GM19238 (cell line): Measurements from ENCODE around the gene ARHGEF28.

ENCODE experiments used
- DNase-seq: peaks from one replicate; pipeline ENCODE4 v3.0.0; 2011; ENCODE audit warnings: low spot score; ENCODE audit not compliant: insufficient read length

The ARHGEF28 gene

DNA sequence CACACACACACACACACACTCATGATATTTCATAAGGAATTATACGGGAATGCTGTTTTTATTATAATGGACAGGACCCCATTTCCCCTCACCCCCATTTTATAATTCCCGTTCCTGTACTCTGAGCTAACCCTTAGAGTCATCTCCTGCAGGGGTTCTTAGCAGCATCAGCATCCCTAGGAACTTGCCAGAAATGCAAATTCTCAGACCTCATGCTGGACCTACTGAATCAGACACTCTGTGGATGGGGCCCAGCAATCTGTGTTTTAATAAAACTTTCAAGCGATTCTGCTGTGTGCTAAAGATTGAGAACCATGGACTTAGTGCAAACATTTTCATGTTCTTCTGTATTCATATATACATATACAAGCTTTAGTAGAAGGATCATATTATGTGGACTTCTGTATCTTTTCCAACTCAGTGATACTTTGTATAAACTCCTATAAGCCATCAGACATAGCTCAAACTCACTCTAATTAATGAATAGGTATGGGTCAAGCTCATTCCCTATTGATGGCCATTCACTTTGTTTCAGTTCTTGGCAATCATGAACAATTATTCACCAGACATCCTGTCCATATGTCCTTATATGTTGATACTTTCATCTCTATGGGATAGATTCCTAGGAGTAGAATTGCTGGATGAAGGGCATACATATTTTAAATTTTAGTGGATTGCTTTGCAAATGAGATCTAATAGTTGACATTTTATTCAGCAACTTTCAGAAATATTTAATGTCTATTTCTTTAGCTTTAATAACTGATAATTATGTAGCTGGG is 65.5 kb downstream of the ARHGEF28 start:
- no peak for DNase-seq

DNA sequence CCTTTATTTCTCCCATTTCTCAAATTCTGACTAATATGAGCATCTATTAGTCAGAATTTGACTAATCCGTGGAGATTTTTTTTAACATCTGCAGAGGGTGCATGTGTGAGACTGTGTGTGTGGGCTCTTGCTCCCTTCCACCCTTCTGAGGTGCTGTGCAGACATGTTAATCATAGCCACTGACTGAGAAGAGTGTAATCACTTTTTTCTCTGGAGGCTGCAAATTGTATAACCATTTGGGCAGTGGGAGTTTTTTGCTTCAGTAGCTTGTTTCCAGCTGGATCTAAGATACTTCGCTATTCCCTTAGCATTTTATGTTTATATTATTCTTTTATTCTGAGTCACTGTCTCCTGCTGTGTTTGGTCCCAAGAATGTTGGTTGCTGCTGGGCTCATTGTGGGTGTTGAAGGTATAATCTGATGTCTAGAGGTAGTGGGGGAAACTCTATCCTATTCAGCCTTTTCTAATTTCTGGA is 66.2 kb downstream of the ARHGEF28 start:
- DNase-seq: no peak

GRCh38 chr5:73692981-73693380 is 67.0 kb downstream of the ARHGEF28 start:
- no peak for DNase-seq

DNA sequence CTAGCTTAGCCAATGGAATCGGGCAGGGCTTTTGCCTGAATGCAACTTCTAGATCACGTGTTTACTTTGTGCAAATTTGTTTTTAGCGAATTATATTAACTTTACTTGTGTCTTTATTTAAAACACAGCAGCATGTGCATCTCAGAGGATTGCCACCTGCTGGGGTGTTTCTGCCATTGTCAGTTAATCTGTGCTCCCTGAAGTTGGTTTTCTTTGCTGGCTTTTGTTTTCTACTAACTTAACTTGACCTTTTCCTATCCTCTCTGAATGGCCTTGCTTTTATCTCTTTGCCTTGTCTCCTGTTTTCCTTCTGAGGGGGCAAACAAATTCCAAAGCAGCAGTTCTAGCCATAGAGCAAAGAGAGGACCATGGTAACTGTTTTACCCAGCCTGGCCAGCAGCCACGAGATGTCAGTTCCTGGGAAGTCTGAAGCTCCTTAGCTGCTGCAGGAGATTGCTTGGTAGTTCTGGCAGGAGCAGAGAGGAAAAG is 67.6 kb downstream of the ARHGEF28 start:
- DNase-seq: no peak

- DNase-seq: peak; percentile 15
These were observed 68.1 kb downstream of the ARHGEF28 start for GRCh38 chr5:73694089-73694488.

- DNase-seq: no peak
These were observed 72.0 kb downstream of the ARHGEF28 start for GRCh38 chr5:73698011-73698410.

- DNase-seq: no peak
These were observed 75.6 kb downstream of the ARHGEF28 start for GRCh38 chr5:73701566-73701965.

- no peak for DNase-seq
These were observed 76.5 kb downstream of the ARHGEF28 start for GRCh38 chr5:73702534-73702933.

DNA sequence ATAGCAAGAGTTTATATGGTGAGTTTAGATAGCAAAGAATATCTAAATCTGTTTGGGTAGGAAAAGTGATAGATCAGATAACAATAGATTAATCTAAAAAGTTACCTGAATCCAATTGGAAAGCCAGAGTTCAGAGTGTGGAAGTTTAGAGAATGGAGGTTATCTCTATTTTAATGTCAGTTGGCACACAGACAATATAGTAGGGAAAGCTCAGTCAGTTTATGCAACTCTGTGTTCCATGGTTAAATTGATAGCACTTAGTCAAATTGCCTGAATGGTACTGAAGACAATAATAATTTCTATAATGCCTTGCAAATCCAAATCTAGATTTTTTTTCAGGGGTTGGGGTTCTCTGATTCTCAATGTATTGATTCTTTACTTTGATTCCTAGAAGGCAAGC is 77.0 kb downstream of the ARHGEF28 start:
- DNase-seq: no peak

DNA sequence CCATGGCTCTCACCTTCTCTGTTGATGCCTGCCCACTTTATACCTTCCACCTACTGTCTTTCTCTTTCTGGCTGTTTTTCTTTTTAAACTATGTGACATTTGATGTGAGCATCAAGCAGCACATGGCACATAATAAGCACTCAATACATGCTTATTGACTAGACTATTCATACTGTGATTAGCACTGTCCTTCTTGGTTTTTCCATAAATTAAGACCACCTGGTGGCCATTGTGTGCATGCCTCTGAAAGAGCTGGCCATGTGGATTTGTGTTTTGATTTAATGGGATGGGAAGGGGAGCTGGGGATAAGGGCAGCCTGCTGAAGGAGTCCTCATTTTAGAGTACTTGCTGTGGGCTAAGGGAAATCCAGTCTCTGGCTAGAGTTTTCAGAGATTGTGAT is 79.4 kb downstream of the ARHGEF28 start:
- no peak for DNase-seq

GRCh38 chr5:73706963-73707362 is 81.0 kb downstream of the ARHGEF28 start:
- no peak for DNase-seq

- no peak for DNase-seq
These were observed 83.6 kb downstream of the ARHGEF28 start for GRCh38 chr5:73709536-73710129.

DNA sequence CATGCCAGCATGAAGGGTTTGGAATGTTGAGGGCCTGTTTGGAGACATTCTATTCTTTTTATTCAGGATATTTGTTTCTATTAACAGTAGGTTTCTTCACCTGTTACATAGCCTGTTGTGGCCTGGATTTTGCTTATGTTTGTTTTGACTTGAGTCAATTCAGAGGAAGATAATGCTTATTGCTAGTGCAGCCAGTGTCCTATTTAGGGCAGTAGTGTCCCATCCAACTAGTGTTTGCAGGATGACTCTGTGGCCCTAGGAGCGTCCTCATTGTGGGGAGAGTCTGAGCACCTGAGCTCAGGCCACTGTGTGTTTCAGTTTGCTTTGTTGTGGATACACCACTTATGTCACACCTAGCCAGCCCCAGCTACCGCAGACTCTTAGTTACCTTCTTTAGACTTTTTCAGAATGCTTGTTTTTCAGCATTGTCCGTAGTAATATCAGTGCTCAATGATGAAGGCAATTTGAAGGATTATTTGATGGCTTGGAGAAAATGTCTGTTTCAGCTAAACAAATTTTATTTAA is 90.3 kb downstream of the ARHGEF28 start:
- DNase-seq: no peak

DNA sequence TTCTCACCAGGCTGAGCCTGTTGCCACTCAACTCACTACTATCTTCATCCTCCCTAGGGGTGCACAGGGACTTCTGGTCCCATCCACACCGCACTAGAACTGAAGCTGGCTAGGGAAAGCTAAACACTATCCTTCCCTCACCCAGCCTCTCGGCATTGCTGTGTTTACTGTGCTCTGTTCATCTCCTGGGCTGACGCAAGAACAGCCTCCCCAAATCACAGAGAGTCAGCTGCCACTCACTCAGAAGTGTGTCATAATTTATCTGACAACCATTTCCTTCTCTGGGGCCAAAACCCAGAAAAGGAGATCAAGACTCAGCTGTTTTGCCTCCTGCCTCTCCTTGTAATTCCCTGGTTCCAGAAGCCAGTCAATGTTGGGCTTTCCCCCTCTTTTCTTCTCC is 92.8 kb downstream of the ARHGEF28 start:
- DNase-seq: no peak

DNA sequence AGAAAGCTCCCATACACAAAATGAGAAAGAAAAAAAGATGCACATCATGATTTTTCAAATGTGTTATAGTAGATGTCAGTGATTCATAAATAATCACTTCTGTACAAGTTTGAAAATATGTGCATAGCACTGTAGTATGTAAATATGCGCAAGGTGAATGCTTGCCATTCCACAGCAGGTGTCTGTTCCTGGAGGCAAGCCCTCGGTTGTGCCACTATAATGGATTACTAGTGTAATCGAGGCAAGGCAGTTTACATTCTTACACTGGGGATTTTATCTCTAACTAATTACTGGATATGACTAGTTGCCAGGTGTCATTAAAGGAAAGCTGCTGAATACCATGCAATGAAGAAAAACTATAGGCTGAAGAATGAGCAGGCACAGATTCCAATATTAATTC is 93.6 kb downstream of the ARHGEF28 start:
- no peak for DNase-seq

GRCh38 chr5:73722231-73722630 is 96.2 kb downstream of the ARHGEF28 start:
- DNase-seq: no peak

- DNase-seq: no peak
These were observed 100.1 kb downstream of the ARHGEF28 start for GRCh38 chr5:73726071-73726470.

GRCh38 chr5:73726606-73727231 is 100.7 kb downstream of the ARHGEF28 start:
- DNase-seq: no peak

DNA sequence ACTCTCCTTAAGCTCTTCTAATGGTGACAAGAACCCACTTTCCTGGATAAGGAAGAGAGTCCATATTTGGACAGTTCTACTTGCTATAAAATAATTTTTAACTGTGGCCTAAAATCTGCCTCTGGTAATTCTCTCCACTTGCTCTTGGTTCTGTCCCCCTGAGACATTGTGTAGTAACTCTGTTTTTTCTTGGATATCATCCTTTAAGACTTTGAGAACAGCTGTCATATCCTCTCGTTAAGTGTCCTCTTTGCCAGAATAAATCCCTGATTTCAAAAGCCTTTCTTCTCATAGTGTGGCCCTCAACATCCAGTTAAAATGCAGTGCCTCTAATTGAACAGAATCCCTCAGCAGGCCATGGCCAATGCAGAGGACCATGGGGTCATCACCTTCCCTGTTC is 101.5 kb downstream of the ARHGEF28 start:
- no peak for DNase-seq

GRCh38 chr5:73728493-73729273 is 102.7 kb downstream of the ARHGEF28 start:
- no peak for DNase-seq

- DNase-seq: no peak
These were observed 103.3 kb downstream of the ARHGEF28 start for GRCh38 chr5:73729329-73729728.
